ENCODE data around the gene GLTP.

The GLTP gene

GRCh38 chr12:109919456-109919855 lies 39.1 kb upstream of the GLTP start:
- Mint-ChIP-seq H3K27me3 (ENCODE audit: low read depth) (no peaks in the 10 kb centered on the region), H3K36me3 (ENCODE audit: low read depth) (peaks cover 50% of the 10 kb centered on the region), H3K9me3 (no peaks in the 10 kb centered on the region), H3K27ac (no peak overlapping the region), H3K4me3 (no peak overlapping the region), H3K4me1 (peaks cover 10% of the 10 kb centered on the region)
- TF ChIP-seq CTCF (IDR thresholded peaks at IDR 0.05; ENCODE audit: unreplicated experiment in 3 of 3), result no peak

GRCh38 chr12:109916045-109916444 lies 35.7 kb upstream of the GLTP start:
- no peaks in the 10 kb centered on the region for H3K9me3 Mint-ChIP-seq
- peaks cover 64% of the 10 kb centered on the region for H3K36me3 Mint-ChIP-seq (ENCODE audit: low read depth)
- no peak overlapping the region for H3K27ac Mint-ChIP-seq
- TF ChIP-seq CTCF (IDR thresholded peaks at IDR 0.05; ENCODE audit: unreplicated experiment in 3 of 3), result no peak
- H3K27me3 Mint-ChIP-seq (ENCODE audit: low read depth), result no peaks in the 10 kb centered on the region
- no peaks in the 10 kb centered on the region for H3K4me1 Mint-ChIP-seq
- no peak overlapping the region for H3K4me3 Mint-ChIP-seq

GRCh38 chr12:109915171-109916040 lies 35.1 kb upstream of the GLTP start:
- peaks cover 63% of the 10 kb centered on the region for H3K36me3 Mint-ChIP-seq (ENCODE audit: low read depth)
- no peaks in the 10 kb centered on the region for H3K4me1 Mint-ChIP-seq
- H3K9me3 Mint-ChIP-seq, result no peaks in the 10 kb centered on the region
- H3K4me3 Mint-ChIP-seq, result no peak overlapping the region
- H3K27ac Mint-ChIP-seq, result no peak overlapping the region
- no peaks in the 10 kb centered on the region for H3K27me3 Mint-ChIP-seq (ENCODE audit: low read depth)
- TF ChIP-seq CTCF (IDR thresholded peaks at IDR 0.05; ENCODE audit: unreplicated experiment in 3 of 3), result no peak

- no peaks in the 10 kb centered on the region for H3K27me3 Mint-ChIP-seq (ENCODE audit: low read depth)
- H3K27ac Mint-ChIP-seq, result no peak overlapping the region
- H3K36me3 Mint-ChIP-seq (ENCODE audit: low read depth), result peaks cover 59% of the 10 kb centered on the region
- no peak overlapping the region for H3K4me3 Mint-ChIP-seq
- no peaks in the 10 kb centered on the region for H3K9me3 Mint-ChIP-seq
- no peaks in the 10 kb centered on the region for H3K4me1 Mint-ChIP-seq
- TF ChIP-seq CTCF (IDR thresholded peaks at IDR 0.05; ENCODE audit: unreplicated experiment in 3 of 3), result no peak
Measured at GRCh38 chr12:109914461-109914860, 34.1 kb upstream of the GLTP start.

- Mint-ChIP-seq H3K27ac (peak overlapping the region in 1 of 3 experiments; percentile 11), H3K27me3 (ENCODE audit: low read depth) (no peaks in the 10 kb centered on the region), H3K9me3 (no peaks in the 10 kb centered on the region), H3K4me3 (no peak overlapping the region), H3K36me3 (ENCODE audit: low read depth) (peaks cover 64% of the 10 kb centered on the region), H3K4me1 (no peaks in the 10 kb centered on the region)
- no peak for TF ChIP-seq CTCF (IDR thresholded peaks at IDR 0.05; ENCODE audit: unreplicated experiment in 3 of 3)
Measured at GRCh38 chr12:109912855-109913321, 32.5 kb upstream of the GLTP start.

GRCh38 chr12:109910969-109911348 lies 30.6 kb upstream of the GLTP start:
- Mint-ChIP-seq H3K27ac (no peak overlapping the region), H3K36me3 (ENCODE audit: low read depth) (peaks cover 62% of the 10 kb centered on the region), H3K9me3 (no peaks in the 10 kb centered on the region), H3K4me3 (no peak overlapping the region), H3K4me1 (no peaks in the 10 kb centered on the region), H3K27me3 (ENCODE audit: low read depth) (no peaks in the 10 kb centered on the region)
- peak in 1 of 3 experiments; percentile 16 for TF ChIP-seq CTCF (IDR thresholded peaks at IDR 0.05; ENCODE audit: unreplicated experiment in 3 of 3)

Data from nephron (organoid).